Colonic mucosa (tissue), 4 donors: ENCODE data around the gene ZNF385C. TPM values are rescaled to one million over a fixed set of nuclear protein-coding genes. Genes with fewer than 3 reads are reported as not detected.

Source experiments
- DNase-seq: peaks from one replicate; pipeline ENCODE4 v3.0.0-alpha.2; 2020
- H3K27ac ChIP-seq: fragments of 200-600 bp; one replicate; pipeline ENCODE4 v1.8.0; 2021
- H3K27me3 ChIP-seq: fragments of 200-600 bp; one replicate; pipeline ENCODE4 v1.8.0; 2021
- H3K36me3 ChIP-seq: fragments of 200-600 bp; one replicate; pipeline ENCODE4 v1.8.0; 2021
- H3K4me1 ChIP-seq: fragments of 200-600 bp; one replicate; pipeline ENCODE4 v1.8.0; 2021; ENCODE audit warnings: mild to moderate bottlenecking
- H3K4me3 ChIP-seq: fragments of 200-600 bp; one replicate; pipeline ENCODE4 v1.8.0; 2021
- H3K9ac ChIP-seq, 2 donors: one replicate each; pipeline ENCODE4 v1.7.0; 2013; ENCODE audit warnings: control low read depth in 2 of 2, low read depth in 2 of 2, low read length in 2 of 2
- H3K9me3 ChIP-seq: fragments of 200-600 bp; one replicate; pipeline ENCODE4 v1.8.0; 2021
- intact Hi-C: fragments of 100-400 bp; cut with DNase I; formaldehyde crosslinking; loops from one replicate; pipeline ENCODE4 v1.14.1; 2022
- total RNA-seq, 2 donors: library from RNA; stranded (reverse); fragmentation: NEBNext Ultra II Directional in 1 of 2; extraction: Animal tissue kit (Norgen Biotek cat#: 25700) in 1 of 2; gene quantifications; one replicate each; pipeline ENCODE4 v1.2.1, GENCODE V29; 2021
- TF ChIP-seq, protein P1 (sequence below): fragments of 200-600 bp; IDR thresholded peaks from one replicate; pipeline ENCODE4 v1.8.0; 2022; ENCODE audit warnings: antibody characterized with exemption, mild to moderate bottlenecking
- donor health status: healthy.
- donor health status: DM: no; HTN: no; CAD: no.
- donor health status: DM: no; HTN: no; CAD: no.

Gene ZNF385C
- total RNA-seq, 2 donors from 2014 or later = 0.20 to 0.32 TPM

DNA sequence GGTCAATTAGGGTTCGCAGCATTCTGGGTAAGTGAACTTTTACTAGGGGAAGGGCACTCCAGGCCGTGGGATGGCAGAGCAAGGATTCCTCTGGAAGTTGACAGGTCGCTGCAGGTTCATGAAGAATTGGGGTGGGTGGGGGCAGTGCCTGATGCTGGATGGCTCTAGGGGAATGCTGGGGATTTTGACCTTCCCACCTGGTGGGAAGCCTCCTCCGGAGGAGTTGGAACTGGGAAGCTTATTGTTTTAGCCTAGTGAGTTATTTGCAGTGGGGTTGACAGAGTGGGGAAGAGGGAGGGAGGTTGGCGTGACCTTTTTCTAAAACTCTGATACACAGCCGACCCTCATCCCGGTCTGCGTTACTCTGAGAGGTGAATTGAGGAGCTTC lies 47.3 kb downstream of the ZNF385C start:
- H3K9ac ChIP-seq = peak overlapping the region; percentile 44 to 55
- peak overlapping the region; percentile 80 for H3K4me3 ChIP-seq
- H3K9me3 ChIP-seq = no peaks in the 10 kb centered on the region
- H3K27ac ChIP-seq = no peak overlapping the region
- intact Hi-C loops = no loop called here
- no peaks in the 10 kb centered on the region for H3K27me3 ChIP-seq
- peaks cover 3% of the 10 kb centered on the region for H3K4me1 ChIP-seq
- DNase-seq = peak; percentile 31
- no peaks in the 10 kb centered on the region for H3K36me3 ChIP-seq
- TF ChIP-seq, protein P1, sequence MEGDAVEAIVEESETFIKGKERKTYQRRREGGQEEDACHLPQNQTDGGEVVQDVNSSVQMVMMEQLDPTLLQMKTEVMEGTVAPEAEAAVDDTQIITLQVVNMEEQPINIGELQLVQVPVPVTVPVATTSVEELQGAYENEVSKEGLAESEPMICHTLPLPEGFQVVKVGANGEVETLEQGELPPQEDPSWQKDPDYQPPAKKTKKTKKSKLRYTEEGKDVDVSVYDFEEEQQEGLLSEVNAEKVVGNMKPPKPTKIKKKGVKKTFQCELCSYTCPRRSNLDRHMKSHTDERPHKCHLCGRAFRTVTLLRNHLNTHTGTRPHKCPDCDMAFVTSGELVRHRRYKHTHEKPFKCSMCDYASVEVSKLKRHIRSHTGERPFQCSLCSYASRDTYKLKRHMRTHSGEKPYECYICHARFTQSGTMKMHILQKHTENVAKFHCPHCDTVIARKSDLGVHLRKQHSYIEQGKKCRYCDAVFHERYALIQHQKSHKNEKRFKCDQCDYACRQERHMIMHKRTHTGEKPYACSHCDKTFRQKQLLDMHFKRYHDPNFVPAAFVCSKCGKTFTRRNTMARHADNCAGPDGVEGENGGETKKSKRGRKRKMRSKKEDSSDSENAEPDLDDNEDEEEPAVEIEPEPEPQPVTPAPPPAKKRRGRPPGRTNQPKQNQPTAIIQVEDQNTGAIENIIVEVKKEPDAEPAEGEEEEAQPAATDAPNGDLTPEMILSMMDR = no peak

DNA sequence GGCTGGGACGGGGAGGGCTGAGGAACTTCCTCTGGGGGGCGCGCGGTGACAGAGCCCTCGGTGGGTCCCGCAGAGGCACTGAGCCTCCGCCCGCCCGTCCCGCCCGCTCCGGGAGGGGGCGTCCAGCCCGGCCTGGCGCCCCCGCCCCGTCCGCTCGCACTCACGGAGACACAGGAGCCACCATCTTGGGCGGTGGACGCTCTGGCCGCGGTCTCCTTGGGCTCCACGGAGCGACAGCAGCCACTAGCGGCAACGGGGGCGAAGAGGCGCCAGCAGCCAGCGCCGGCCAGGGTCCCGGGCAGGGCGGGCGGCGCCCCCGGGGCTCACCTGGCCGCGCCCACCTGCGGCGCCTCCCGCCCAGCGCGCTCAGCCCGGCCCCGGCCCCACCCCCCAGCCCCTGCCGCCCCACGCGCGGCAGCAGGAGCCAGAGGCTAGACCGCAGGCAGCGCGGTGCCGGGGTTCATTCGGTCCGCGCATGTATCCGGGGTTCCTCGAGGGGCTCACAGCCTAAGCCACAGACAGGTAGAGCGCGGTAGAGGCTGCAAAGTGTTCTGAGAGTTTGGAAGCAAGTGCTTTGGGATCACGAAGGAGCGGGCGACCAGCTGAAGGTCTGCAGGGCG lies 47.8 kb downstream of the ZNF385C start, which contains the start of gene C17orf113:
Gene C17orf113, minus strand, starts transcription at position 209 of the 620 bp plus-strand sequence. CDS start 7,225 bp downstream, outside the sequence.
- no peaks in the 10 kb centered on the region for H3K27me3 ChIP-seq
- H3K9ac ChIP-seq = peak within 1 kb of the TSS; percentile 57 to 77
- DNase-seq = peak; percentile 59
- peak within 1 kb of the TSS; percentile 80 for H3K4me3 ChIP-seq
- H3K36me3 ChIP-seq = no peaks in the 10 kb centered on the region
- H3K4me1 ChIP-seq = peaks cover 3% of the 10 kb centered on the region
- intact Hi-C loops = no loop called here
- TF ChIP-seq, protein P1 = no peak
- no peak within 1 kb of the TSS for H3K27ac ChIP-seq
- no peaks in the 10 kb centered on the region for H3K9me3 ChIP-seq

DNA sequence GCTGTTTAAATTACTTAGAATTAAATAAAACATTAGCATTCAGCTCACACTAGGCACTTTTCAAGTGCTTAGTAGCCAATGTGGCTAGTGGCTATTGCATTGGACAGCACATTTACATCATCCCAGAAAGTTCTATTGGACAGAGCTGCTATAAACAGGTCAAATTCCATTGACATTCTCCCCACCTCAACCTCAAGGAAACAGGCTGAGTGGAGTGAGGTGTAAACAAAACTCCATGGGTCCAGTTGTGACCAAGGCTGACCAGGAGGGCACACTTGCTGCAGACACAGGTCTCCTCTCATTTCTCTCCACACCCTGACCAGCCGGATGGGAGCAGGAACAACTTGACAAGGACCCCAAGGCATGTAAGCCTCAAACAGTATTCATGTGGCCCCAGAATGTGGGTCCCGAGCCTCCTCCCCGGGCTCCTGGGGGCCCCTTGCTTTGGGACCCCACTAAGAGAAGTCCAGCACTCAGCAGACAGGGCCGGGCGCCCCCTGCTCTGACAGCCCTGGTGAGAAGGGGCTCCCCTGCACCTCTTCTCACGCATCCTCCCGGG lies 48.4 kb downstream of the ZNF385C start:
- peak; percentile 32 for DNase-seq
- H3K9me3 ChIP-seq = no peaks in the 10 kb centered on the region
- TF ChIP-seq, protein P1 = no peak
- no peaks in the 10 kb centered on the region for H3K36me3 ChIP-seq
- peak overlapping the region; percentile 57 to 77 for H3K9ac ChIP-seq
- no peaks in the 10 kb centered on the region for H3K27me3 ChIP-seq
- intact Hi-C loops = no loop called here
- peak overlapping the region; percentile 80 for H3K4me3 ChIP-seq
- no peak overlapping the region for H3K27ac ChIP-seq
- peaks cover 3% of the 10 kb centered on the region for H3K4me1 ChIP-seq

DNA sequence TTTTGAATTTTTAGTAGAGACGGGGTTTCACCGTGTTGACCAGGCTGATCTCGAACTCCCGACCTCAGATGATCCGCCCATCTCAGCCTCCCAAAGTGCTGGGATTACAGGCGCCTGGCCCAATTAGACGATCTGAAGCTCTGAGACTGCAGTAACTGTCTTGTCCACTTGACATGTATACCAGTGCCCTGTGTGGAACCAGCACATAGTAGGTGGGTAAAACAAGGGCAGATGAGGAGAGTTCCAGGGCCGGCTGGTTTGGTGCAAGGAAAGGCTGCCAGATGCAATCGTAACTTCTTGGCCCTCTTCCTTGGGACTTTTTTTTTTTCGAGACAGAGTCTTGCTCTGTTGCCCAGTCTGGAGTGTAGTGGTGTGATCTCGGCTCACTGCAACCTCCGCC lies 50.9 kb downstream of the ZNF385C start:
- intact Hi-C loops = no loop called here
- Histone ChIP-seq H3K36me3 (no peaks in the 10 kb centered on the region), H3K27me3 (no peaks in the 10 kb centered on the region), H3K4me3 (no peak overlapping the region), H3K9me3 (no peaks in the 10 kb centered on the region), H3K27ac (no peak overlapping the region), H3K9ac (no peak overlapping the region), H3K4me1 (peaks cover 3% of the 10 kb centered on the region)
- TF ChIP-seq, protein P1 = no peak
- no peak for DNase-seq

DNA sequence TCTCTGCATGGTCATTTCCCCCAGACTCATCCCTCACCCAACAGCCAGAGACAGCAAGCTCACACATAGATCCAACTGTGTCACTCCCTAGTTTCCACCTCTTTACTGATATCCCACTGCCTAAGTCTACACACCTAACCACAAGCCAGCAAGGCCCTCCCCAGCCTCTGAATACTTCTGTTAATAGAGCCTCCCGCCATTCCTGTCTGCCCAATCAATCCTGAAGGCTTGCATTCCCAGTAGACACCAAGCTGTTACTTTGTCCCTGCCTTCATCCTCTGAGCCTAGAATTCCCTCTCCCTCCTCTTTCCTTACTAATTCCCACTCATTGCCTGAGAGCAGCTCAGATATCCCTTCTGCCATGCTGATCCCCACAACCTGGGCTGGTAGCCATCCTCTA lies 52.6 kb downstream of the ZNF385C start:
- no peak for DNase-seq
- H3K9me3 ChIP-seq = no peaks in the 10 kb centered on the region
- peaks cover 3% of the 10 kb centered on the region for H3K4me1 ChIP-seq
- H3K36me3 ChIP-seq = no peaks in the 10 kb centered on the region
- H3K4me3 ChIP-seq = no peak overlapping the region
- no peaks in the 10 kb centered on the region for H3K27me3 ChIP-seq
- TF ChIP-seq, protein P1 = no peak
- no peak overlapping the region for H3K9ac ChIP-seq
- H3K27ac ChIP-seq = no peak overlapping the region
- intact Hi-C loops = no loop called here
